Neural cell (in vitro differentiated cells): ENCODE measurements around the gene ENOX1. TPM values are rescaled to one million over a fixed set of nuclear protein-coding genes. Genes with fewer than 3 reads are reported as not detected.

Experiments used
- H2AFZ ChIP-seq: fragments of 200-600, 300-800 bp; sonication (generic), shearing (Covaris generic); 2 replicates; pipeline ENCODE4 v1.6.0; 2014; ENCODE audit warnings: low read depth, mild to moderate bottlenecking, antibody characterized with exemption, low read length, moderate library complexity
- H3F3A ChIP-seq: fragments of 200-600 bp; shearing (Covaris generic); 2 replicates; pipeline ENCODE4 v1.6.1; 2016; ENCODE audit warnings: mild to moderate bottlenecking, moderate library complexity, mixed read lengths, antibody characterized with exemption, low read length; ENCODE audit not compliant: insufficient read depth, poor library complexity, severe bottlenecking
- H3K27ac ChIP-seq: fragments of 200-600, 300-800 bp; sonication (generic), shearing (Covaris generic); 2 replicates; pipeline ENCODE4 v1.5.1; 2014; ENCODE audit warnings: mild to moderate bottlenecking, low read length, moderate library complexity
- H3K27me3 ChIP-seq: fragments of 300-800, 200-600 bp; sonication (generic), shearing (Covaris generic); 2 replicates; pipeline ENCODE4 v1.6.0; 2014; ENCODE audit warnings: mild to moderate bottlenecking, low read depth, low read length, moderate library complexity; ENCODE audit not compliant: insufficient read depth
- H3K36me3 ChIP-seq: fragments of 300-800, 200-600 bp; sonication (generic), shearing (Covaris generic); 2 replicates; pipeline ENCODE4 v1.5.1; 2014; ENCODE audit warnings: mild to moderate bottlenecking, antibody characterized with exemption, low read length, moderate library complexity; ENCODE audit not compliant: insufficient read depth
- H3K4me2 ChIP-seq: fragments of 300-800, 200-600 bp; sonication (generic), shearing (Covaris generic); 2 replicates; pipeline ENCODE4 v1.6.0; 2014; ENCODE audit warnings: mild to moderate bottlenecking, low read length
- H3K4me3 ChIP-seq: fragments of 300-800, 200-600 bp; sonication (generic), shearing (Covaris generic); 2 replicates; pipeline ENCODE4 v1.5.1; 2014; ENCODE audit warnings: mild to moderate bottlenecking, low read length, moderate library complexity
- H3K79me2 ChIP-seq: fragments of 200-600 bp; shearing (Covaris generic); replicated peaks from 2 replicates; pipeline ENCODE4 v1.6.0; 2014; ENCODE audit warnings: mild to moderate bottlenecking, low read length, moderate library complexity; ENCODE audit not compliant: insufficient read depth
- H3K9ac ChIP-seq: fragments of 300-800, 200-600 bp; sonication (generic), shearing (Covaris generic); 2 replicates; pipeline ENCODE4 v1.6.1; 2016; ENCODE audit warnings: mild to moderate bottlenecking, low read length, mixed read lengths
- H3K9me2 ChIP-seq: fragments of 200-600 bp; shearing (Covaris generic); 2 replicates; pipeline ENCODE4 v1.6.1; 2016; ENCODE audit warnings: mild to moderate bottlenecking, low read length, mixed read lengths; ENCODE audit not compliant: insufficient read depth
- H3K9me3 ChIP-seq: fragments of 200-600, 300-800 bp; sonication (generic), shearing (Covaris generic); 2 replicates; pipeline ENCODE4 v1.6.1; 2016; ENCODE audit warnings: mild to moderate bottlenecking, mixed run types, low read length, moderate library complexity, mixed read lengths
- H4K20me1 ChIP-seq: fragments of 200-600 bp; shearing (Covaris generic); 2 replicates; pipeline ENCODE4 v1.6.1; 2016; ENCODE audit warnings: mild to moderate bottlenecking, mixed run types; ENCODE audit not compliant: insufficient read depth
- CTCF ChIP-seq: fragments of 450-650 bp; IDR thresholded peaks from 2 replicates; pipeline ENCODE4 v1.5.1; 2014; ENCODE audit warnings: antibody characterized with exemption, mild to moderate bottlenecking, moderate library complexity; ENCODE audit not compliant: poor library complexity, severe bottlenecking
- EP300 ChIP-seq: fragments of 450-650 bp; conservative IDR thresholded peaks from 2 replicates; pipeline ENCODE4 v1.6.1; 2014; ENCODE audit warnings: antibody characterized with exemption, mild to moderate bottlenecking, moderate library complexity; ENCODE audit not compliant: poor library complexity, severe bottlenecking
- EZH2 ChIP-seq: fragments of 200-600, 300-800 bp; shearing (Covaris generic), sonication (generic); IDR thresholded peaks from 2 replicates; pipeline ENCODE4 v1.6.1; 2014; ENCODE audit warnings: antibody characterized with exemption, low read length, borderline replicate concordance, mild to moderate bottlenecking; ENCODE audit not compliant: insufficient read depth, poor library complexity, severe bottlenecking
- MXI1 ChIP-seq: fragments of 450-650 bp; conservative IDR thresholded peaks from 2 replicates; pipeline ENCODE4 v1.6.1; 2014; ENCODE audit warnings: antibody characterized with exemption, mild to moderate bottlenecking; ENCODE audit not compliant: poor library complexity, severe bottlenecking
- POLR2AphosphoS5 ChIP-seq: IDR thresholded peaks from 2 replicates; pipeline ENCODE4 v1.6.1; 2012
- RAD21 ChIP-seq: fragments of 450-650 bp; conservative IDR thresholded peaks from 2 replicates; pipeline ENCODE4 v1.6.1; 2014; ENCODE audit warnings: antibody characterized with exemption, mild to moderate bottlenecking, moderate library complexity
- REST ChIP-seq: IDR thresholded peaks from 2 replicates; pipeline ENCODE4 v1.6.1; 2012; ENCODE audit warnings: borderline replicate concordance
- SMC3 ChIP-seq: fragments of 450-650 bp; conservative IDR thresholded peaks from 2 replicates; pipeline ENCODE4 v1.6.1; 2014; ENCODE audit warnings: antibody characterized with exemption, mild to moderate bottlenecking, moderate library complexity; ENCODE audit not compliant: poor library complexity
- TAF1 ChIP-seq: IDR thresholded peaks from 2 replicates; pipeline ENCODE4 v1.6.1; 2012; ENCODE audit warnings: low read depth
- polyA plus RNA-seq: library from polyadenylated mRNA; depleted of rRNA; stranded (reverse); fragments of >200 nt; gene quantifications from 2 replicates; pipeline ENCODE4 v1.2.3, GENCODE V29; 2014

The ENOX1 gene
- polyA plus RNA-seq, 1 donor from 2014 or later = 42.6 TPM

- Histone ChIP-seq H3K9me3 (no peaks in the 10 kb centered on the region), H3K36me3 (no peaks in the 10 kb centered on the region), H3K27ac (no peak overlapping the region), H4K20me1 (no peaks in the 10 kb centered on the region), H2AFZ (no peak overlapping the region), H3K4me2 (no peak overlapping the region), H3K9ac (no peak overlapping the region), H3K9me2 (no peaks in the 10 kb centered on the region), H3K4me3 (no peak overlapping the region), H3K79me2 (no peaks in the 10 kb centered on the region), H3F3A (no peaks in the 10 kb centered on the region), H3K27me3 (no peaks in the 10 kb centered on the region)
- TF ChIP-seq SMC3 (no peak), MXI1 (no peak), REST (peak; percentile 58)
These were observed 28.4 kb upstream of the ENOX1 start for GRCh38 chr13:43815204-43815603.

GRCh38 chr13:43808676-43809075 is 21.9 kb upstream of the ENOX1 start:
- H3K27ac ChIP-seq = no peak overlapping the region
- no peaks in the 10 kb centered on the region for H3K27me3 ChIP-seq
- no peaks in the 10 kb centered on the region for H3F3A ChIP-seq
- H2AFZ ChIP-seq = no peak overlapping the region
- H3K4me2 ChIP-seq = no peak overlapping the region
- no peaks in the 10 kb centered on the region for H3K36me3 ChIP-seq
- no peaks in the 10 kb centered on the region for H3K79me2 ChIP-seq
- no peak overlapping the region for H3K9ac ChIP-seq
- no peaks in the 10 kb centered on the region for H3K9me3 ChIP-seq
- no peaks in the 10 kb centered on the region for H3K9me2 ChIP-seq
- no peaks in the 10 kb centered on the region for H4K20me1 ChIP-seq
- no peak overlapping the region for H3K4me3 ChIP-seq
- TF ChIP-seq POLR2AphosphoS5 (no peak), SMC3 (no peak), EP300 (no peak), RAD21 (no peak), TAF1 (no peak), EZH2 (no peak), CTCF (no peak), MXI1 (no peak), REST (no peak)
